Calu3 (cell line): Measurements from ENCODE around the gene ZDHHC22. TPM values are rescaled to one million over a fixed set of nuclear protein-coding genes. Genes with fewer than 3 reads are reported as not detected.

Experiments used
- BruUV-seq: library from RNA; stranded (reverse); fragments of 400-500 nt; replicated peaks from 2 replicates; lab custom pipeline; 2021; lab: Mats Ljungman, UMichigan
- CTCF ChIA-PET: fragments of 300-600 bp; sonication (Branson Sonifier 250); formaldehyde crosslinking; loops from one replicate; lab custom pipeline; 2022; ENCODE audit warnings: antibody characterized with exemption; lab: Charles Lee
- DNase-seq: peaks from one replicate; pipeline ENCODE4 v3.0.0; 2022
- H3K27ac Mint-ChIP-seq: one replicate; pipeline ENCODE4 v1.8.0; 2022; ENCODE audit warnings: mixed read lengths; ENCODE audit not compliant: unreplicated experiment
- H3K27me3 Mint-ChIP-seq: one replicate; pipeline ENCODE4 v1.8.0; 2022; ENCODE audit warnings: mixed read lengths; ENCODE audit not compliant: unreplicated experiment
- H3K36me3 Mint-ChIP-seq: one replicate; pipeline ENCODE4 v1.8.0; 2022; ENCODE audit warnings: mild to moderate bottlenecking, moderate library complexity, mixed read lengths; ENCODE audit not compliant: insufficient read depth, unreplicated experiment
- H3K4me1 Mint-ChIP-seq: one replicate; pipeline ENCODE4 v1.8.0; 2022; ENCODE audit warnings: mild to moderate bottlenecking, low read depth, mixed read lengths; ENCODE audit not compliant: unreplicated experiment
- H3K4me3 Mint-ChIP-seq: one replicate; pipeline ENCODE4 v1.8.0; 2022; ENCODE audit warnings: mild to moderate bottlenecking, low read depth, moderate library complexity, mixed read lengths; ENCODE audit not compliant: unreplicated experiment
- H3K9me3 Mint-ChIP-seq: one replicate; pipeline ENCODE4 v1.8.0; 2022; ENCODE audit warnings: low read depth, mixed read lengths; ENCODE audit not compliant: unreplicated experiment
- intact Hi-C: fragments of 100-400 bp; cut with micrococcal nuclease; formaldehyde crosslinking; loops from one replicate; pipeline ENCODE4 v1.10.0; 2022; ENCODE audit not compliant: unreplicated experiment
- total RNA-seq: library from RNA; stranded (reverse); gene quantifications from 2 replicates; pipeline ENCODE4 v1.2.3, GENCODE V29; 2022
- TF ChIP-seq, protein P1 (sequence below): fragments of 200-600 bp; IDR thresholded peaks from one replicate; pipeline ENCODE4 v1.8.0; 2022; ENCODE audit warnings: antibody characterized with exemption; ENCODE audit not compliant: unreplicated experiment

ZDHHC22 gene
- total RNA-seq, 1 experiment from 2014 or later, result not detected

DNA sequence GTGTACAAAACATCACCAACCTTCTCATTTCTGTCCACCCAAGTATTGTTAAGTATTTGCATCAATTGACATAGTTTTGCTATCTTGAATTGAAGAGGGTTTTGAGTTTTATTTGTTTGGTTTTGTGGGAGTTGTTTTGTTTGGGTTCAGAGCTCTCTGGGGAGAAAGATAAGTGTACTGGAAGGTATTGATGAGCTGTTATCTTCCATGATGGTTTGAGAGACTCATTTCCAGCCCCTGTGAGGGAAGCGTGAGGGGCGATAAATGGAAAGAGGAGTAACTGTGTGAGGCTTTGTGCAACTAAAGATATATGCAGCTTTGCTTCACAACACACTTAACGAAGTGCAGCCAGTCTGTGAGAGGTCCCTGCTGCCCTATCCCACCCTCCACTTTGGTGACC, 59.2 kb downstream of the ZDHHC22 start:
- Mint-ChIP-seq H3K36me3 (no peaks in the 10 kb centered on the region), H3K27ac (no peak overlapping the region), H3K4me3 (no peak overlapping the region), H3K9me3 (no peaks in the 10 kb centered on the region), H3K27me3 (no peaks in the 10 kb centered on the region), H3K4me1 (peaks cover 17% of the 10 kb centered on the region)
- CTCF ChIA-PET, result no interaction called here
- DNase-seq, result no peak
- intact Hi-C loops, result no loop called here
- BruUV-seq, result no TSS peak
- TF ChIP-seq, protein P1, sequence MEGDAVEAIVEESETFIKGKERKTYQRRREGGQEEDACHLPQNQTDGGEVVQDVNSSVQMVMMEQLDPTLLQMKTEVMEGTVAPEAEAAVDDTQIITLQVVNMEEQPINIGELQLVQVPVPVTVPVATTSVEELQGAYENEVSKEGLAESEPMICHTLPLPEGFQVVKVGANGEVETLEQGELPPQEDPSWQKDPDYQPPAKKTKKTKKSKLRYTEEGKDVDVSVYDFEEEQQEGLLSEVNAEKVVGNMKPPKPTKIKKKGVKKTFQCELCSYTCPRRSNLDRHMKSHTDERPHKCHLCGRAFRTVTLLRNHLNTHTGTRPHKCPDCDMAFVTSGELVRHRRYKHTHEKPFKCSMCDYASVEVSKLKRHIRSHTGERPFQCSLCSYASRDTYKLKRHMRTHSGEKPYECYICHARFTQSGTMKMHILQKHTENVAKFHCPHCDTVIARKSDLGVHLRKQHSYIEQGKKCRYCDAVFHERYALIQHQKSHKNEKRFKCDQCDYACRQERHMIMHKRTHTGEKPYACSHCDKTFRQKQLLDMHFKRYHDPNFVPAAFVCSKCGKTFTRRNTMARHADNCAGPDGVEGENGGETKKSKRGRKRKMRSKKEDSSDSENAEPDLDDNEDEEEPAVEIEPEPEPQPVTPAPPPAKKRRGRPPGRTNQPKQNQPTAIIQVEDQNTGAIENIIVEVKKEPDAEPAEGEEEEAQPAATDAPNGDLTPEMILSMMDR, result no peak

Other genes with a start within 250 kb of the ZDHHC22 start
- gene IRF2BPL, start 113.1 kb downstream of the ZDHHC22 start, total RNA-seq, result 30.1 and 33.1 TPM in 2 replicates
- 16.5 and 18.9 TPM in 2 replicates for gene CIPC, start 43.5 kb downstream of the ZDHHC22 start, total RNA-seq
- gene TMEM63C, start 40.0 kb upstream of the ZDHHC22 start, total RNA-seq, result 1.1 and 2.1 TPM in 2 replicates
- gene NGB, start 129.4 kb upstream of the ZDHHC22 start, total RNA-seq, result not detected in 2 replicates
- 21.7 and 22.9 TPM in 2 replicates for gene POMT2, start 179.1 kb upstream of the ZDHHC22 start, total RNA-seq
- gene GSTZ1, start 179.2 kb upstream of the ZDHHC22 start, total RNA-seq, result 14.2 and 14.7 TPM in 2 replicates
- gene TMED8, start 235.3 kb upstream of the ZDHHC22 start, total RNA-seq, result 9.4 and 10.4 TPM in 2 replicates
- 0.52 and 1.1 TPM in 2 replicates for gene SAMD15, start 235.6 kb upstream of the ZDHHC22 start, total RNA-seq